Endothelial cell of umbilical vein (primary cell): ENCODE measurements around the gene PFKP. TPM values are rescaled to one million over a fixed set of nuclear protein-coding genes. Genes with fewer than 3 reads are reported as not detected.

Experiments
- BruUV-seq: library from RNA; stranded (reverse); fragments of 400-500 nt; replicated peaks from 2 replicates; lab custom pipeline; 2021; lab: Mats Ljungman, UMichigan
- CTCF ChIA-PET: fragments of 300-600, 350-600 bp; sonication (Branson Sonifier 250); formaldehyde crosslinking; loops from one replicate; lab custom pipeline; 2021; ENCODE audit warnings: antibody characterized with exemption, inconsistent platforms; lab: Charles Lee
- POLR2A ChIA-PET: fragments of 300-600, 350-600 bp; sonication (Branson Sonifier 250); formaldehyde crosslinking; loops from one replicate; lab custom pipeline; 2021; ENCODE audit warnings: antibody characterized with exemption, inconsistent platforms; lab: Charles Lee
- DNase-seq: peaks from one replicate; pipeline ENCODE4 v3.0.0-alpha.2; 2011; ENCODE audit warnings: low read depth, low spot score
- FAIRE-seq: peaks from 2 replicates; lab custom pipeline; 2011; peaks lifted over from hg19 to GRCh38; lab: Jason Lieb, UNC
- H2AFZ ChIP-seq: 2 replicates; pipeline ENCODE4 v1.6.0; 2012; ENCODE audit warnings: low read depth, low read length, control low read depth, inconsistent platforms
- H3K27ac ChIP-seq: 2 replicates; pipeline ENCODE4 v1.5.1; 2011; ENCODE audit warnings: low read depth, mild to moderate bottlenecking, control low read depth, low read length, moderate library complexity; ENCODE audit not compliant: insufficient read depth
- H3K27me3 ChIP-seq, 2 experiments: 2 replicates each; pipeline versions ENCODE4 v1.6.0 to v1.6.1; 2011; ENCODE audit warnings: low read length in 2 of 2, mixed read lengths in 1 of 2; ENCODE audit not compliant: control insufficient read depth in 2 of 2, insufficient read depth in 2 of 2
- H3K36me3 ChIP-seq, 2 experiments: 2 replicates in 1 of 2; 3 replicates in 1 of 2; pipeline ENCODE4 v1.5.1; 2011; ENCODE audit warnings: low read length in 2 of 2, mild to moderate bottlenecking in 1 of 2, moderate library complexity in 1 of 2; ENCODE audit not compliant: control insufficient read depth in 2 of 2, insufficient read depth in 2 of 2; ENCODE audit errors: extremely low read depth in 1 of 2
- H3K4me1 ChIP-seq: 3 replicates; pipeline ENCODE4 v1.5.1; 2011; ENCODE audit warnings: mild to moderate bottlenecking, low read length; ENCODE audit not compliant: control insufficient read depth, insufficient read depth; ENCODE audit errors: extremely low read depth
- H3K4me2 ChIP-seq: 2 replicates; pipeline ENCODE4 v1.6.1; 2011; ENCODE audit warnings: low read length, control low read depth, mixed read lengths; ENCODE audit not compliant: insufficient read depth
- H3K4me3 ChIP-seq, 3 experiments: fragments of 200-600 bp in 1 of 3; sonication (generic), shearing (Covaris generic) in 1 of 3; replicated peaks in 1 of 3; 2 replicates each; pipeline ENCODE4 v1.5.1; 2011 to 2016; ENCODE audit warnings: control low read depth in 3 of 3, low read length in 3 of 3, mild to moderate bottlenecking in 2 of 3, inconsistent platforms in 1 of 3, low read depth in 1 of 3, moderate library complexity in 1 of 3; ENCODE audit not compliant: insufficient read depth in 1 of 3
- H3K79me2 ChIP-seq: 2 replicates; pipeline ENCODE4 v1.6.0; 2012; ENCODE audit warnings: low read length, inconsistent platforms; ENCODE audit not compliant: control insufficient read depth, insufficient read depth
- H3K9ac ChIP-seq: replicated peaks from 2 replicates; pipeline ENCODE3; 2011; ENCODE audit warnings: low read length, control low read depth; ENCODE audit not compliant: insufficient read depth; ENCODE audit errors: extremely low read depth
- H3K9me1 ChIP-seq: replicated peaks from 3 replicates; pipeline ENCODE4 v1.6.0; 2011; ENCODE audit warnings: mild to moderate bottlenecking, low read length; ENCODE audit not compliant: control insufficient read depth, insufficient read depth; ENCODE audit errors: extremely low read depth
- H3K9me3 ChIP-seq: replicated peaks from 2 replicates; pipeline ENCODE4 v1.5.1; 2012; ENCODE audit warnings: low read length, inconsistent platforms; ENCODE audit not compliant: control insufficient read depth, insufficient read depth
- H4K20me1 ChIP-seq: replicated peaks from 2 replicates; pipeline ENCODE3; 2011; ENCODE audit warnings: mild to moderate bottlenecking, low read length; ENCODE audit not compliant: control insufficient read depth, insufficient read depth; ENCODE audit errors: extremely low read depth
- EZH2 ChIP-seq: IDR thresholded peaks from 2 replicates; pipeline ENCODE4 v1.6.1; 2012; ENCODE audit warnings: borderline replicate concordance, low read depth, mild to moderate bottlenecking, moderate library complexity, low read length, inconsistent platforms; ENCODE audit not compliant: severe bottlenecking
- FOS ChIP-seq: IDR thresholded peaks from 2 replicates; pipeline ENCODE4 v1.6.1; 2011; ENCODE audit warnings: mild to moderate bottlenecking, low read length, moderate library complexity, borderline replicate concordance; ENCODE audit not compliant: insufficient read depth
- GATA2 ChIP-seq: IDR thresholded peaks from 2 replicates; pipeline ENCODE4 v1.7.0; 2011; ENCODE audit warnings: low read depth, mild to moderate bottlenecking, moderate library complexity, mixed read lengths, low read length; ENCODE audit not compliant: insufficient read length, insufficient read depth
- JUN ChIP-seq: IDR thresholded peaks from 2 replicates; pipeline ENCODE4 v1.6.1; 2011; ENCODE audit warnings: borderline replicate concordance, low read depth; ENCODE audit not compliant: insufficient read length, insufficient read depth
- MYC ChIP-seq: IDR thresholded peaks from one replicate; pipeline ENCODE4 v1.6.1; 2011; ENCODE audit warnings: mild to moderate bottlenecking, low read depth, low read length
- POLR2A ChIP-seq: IDR thresholded peaks from 2 replicates; pipeline ENCODE4 v1.6.1; 2012; ENCODE audit warnings: low read depth, mild to moderate bottlenecking, control low read depth, low read length
- POLR2AphosphoS5 ChIP-seq: IDR thresholded peaks from 2 replicates; pipeline ENCODE4 v1.6.1; 2012; ENCODE audit warnings: low read depth, mild to moderate bottlenecking, control low read depth, low read length, moderate library complexity; ENCODE audit not compliant: insufficient read depth
- dilution Hi-C: fragments of 300-500 bp; cut with MboI; formaldehyde crosslinking; loops from one replicate; pipeline ENCODE4 v1.15.0; 2019; ENCODE audit warnings: low sequenced_read_pairs; ENCODE audit not compliant: extremely low pct_ligation_motif_present
- intact Hi-C: fragments of 100-400 bp; cut with micrococcal nuclease; formaldehyde crosslinking; loops from one replicate; pipeline ENCODE4 v1.10.0; 2022
- polyA plus RNA-seq, 4 experiments: library from polyadenylated mRNA; depleted of rRNA in 3 of 4; stranded (reverse) in 3 of 4; unstranded in 1 of 4; fragments of >200 nt; gene quantifications; 2 replicates each; pipeline versions ENCODE4 v1.2.1 to v1.2.3, GENCODE V29; 2011 to 2012; ENCODE audit warnings: missing spikeins in 1 of 4
- total RNA-seq: library from RNA; stranded (reverse); gene quantifications from 2 replicates; pipeline ENCODE4 v1.2.3, GENCODE V29; 2021
- TF ChIP-seq, protein P1 (sequence below), 2 donors: IDR thresholded peaks; 1 replicate in 1 of 2; 2 replicates in 1 of 2; pipeline ENCODE4 v1.5.1; 2011; ENCODE audit warnings: low read length in 2 of 2, mild to moderate bottlenecking in 2 of 2, moderate library complexity in 2 of 2, control low read depth in 1 of 2, inconsistent platforms in 1 of 2, low read depth in 1 of 2; ENCODE audit not compliant: insufficient read depth in 1 of 2; ENCODE audit errors: extremely low read depth in 1 of 2
- TF ChIP-seq, protein P2 (sequence below): IDR thresholded peaks from 2 replicates; pipeline ENCODE4 v1.6.1; 2011; ENCODE audit not compliant: insufficient read depth, insufficient read length

The PFKP gene
- total and polyA plus RNA-seq, 2 donors (not counting 3 experiments of a cell fraction or from before 2014, with no cell fraction given) = 185 to 359 TPM

DNA sequence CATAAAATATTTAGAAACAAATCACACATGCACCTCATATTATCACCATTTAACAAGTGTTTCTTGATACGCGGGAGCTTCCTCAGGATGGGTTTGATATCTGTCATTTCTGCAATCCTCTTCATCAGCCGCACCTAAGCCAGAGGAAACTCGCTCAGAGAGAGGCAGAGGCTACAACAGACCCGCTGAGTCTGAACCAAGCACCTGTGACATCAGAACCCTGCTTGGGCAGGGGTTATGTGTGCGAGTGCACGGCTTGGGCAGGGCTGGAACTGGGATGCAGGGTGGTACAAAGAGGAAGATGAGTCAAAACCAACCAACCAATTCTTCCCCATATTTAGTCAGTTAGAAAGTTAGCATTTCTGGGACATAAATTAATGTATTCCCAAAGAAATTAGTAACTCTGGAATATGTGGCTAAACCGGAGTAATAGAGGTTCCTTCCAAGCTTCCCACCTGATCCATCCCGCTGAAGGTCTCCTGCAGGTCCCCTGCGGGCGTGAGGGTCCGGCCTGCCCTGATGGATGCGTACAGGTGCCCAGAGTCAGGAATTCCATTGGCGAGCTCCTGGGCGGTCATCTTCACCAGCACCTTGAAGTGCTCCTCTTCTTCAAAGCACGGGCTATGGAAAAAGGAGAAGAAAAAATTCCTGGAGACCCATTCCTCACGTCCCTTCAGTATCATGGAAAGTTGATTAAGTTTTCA is 79.9 kb downstream of the PFKP start:
- ChIA-PET POLR2A (no interaction called here), CTCF (no interaction called here)
- Histone ChIP-seq H3K9me1 (no peaks in the 10 kb centered on the region), H3K79me2 (no peaks in the 10 kb centered on the region), H3K9me3 (no peaks in the 10 kb centered on the region), H3K4me2 (no peak overlapping the region), H4K20me1 (no peaks in the 10 kb centered on the region), H3K36me3 (peaks cover 43 to 61% of the 10 kb centered on the region in 2 experiments), H3K27ac (no peak overlapping the region), H3K4me3 (no peak overlapping the region), H3K27me3 (no peaks in the 10 kb centered on the region), H2AFZ (no peak overlapping the region), H3K9ac (no peak overlapping the region), H3K4me1 (no peaks in the 10 kb centered on the region)
- intact Hi-C loops = no loop called here
- FAIRE-seq (no peak), DNase-seq (no peak)
- dilution Hi-C loops = no loop called here
- no peak for TF ChIP-seq POLR2AphosphoS5
- no peak for TF ChIP-seq FOS
- no peak for TF ChIP-seq JUN
- no peak for TF ChIP-seq EZH2
- TF ChIP-seq POLR2A = no peak
- TF ChIP-seq MYC = no peak
- TF ChIP-seq, protein P1, sequence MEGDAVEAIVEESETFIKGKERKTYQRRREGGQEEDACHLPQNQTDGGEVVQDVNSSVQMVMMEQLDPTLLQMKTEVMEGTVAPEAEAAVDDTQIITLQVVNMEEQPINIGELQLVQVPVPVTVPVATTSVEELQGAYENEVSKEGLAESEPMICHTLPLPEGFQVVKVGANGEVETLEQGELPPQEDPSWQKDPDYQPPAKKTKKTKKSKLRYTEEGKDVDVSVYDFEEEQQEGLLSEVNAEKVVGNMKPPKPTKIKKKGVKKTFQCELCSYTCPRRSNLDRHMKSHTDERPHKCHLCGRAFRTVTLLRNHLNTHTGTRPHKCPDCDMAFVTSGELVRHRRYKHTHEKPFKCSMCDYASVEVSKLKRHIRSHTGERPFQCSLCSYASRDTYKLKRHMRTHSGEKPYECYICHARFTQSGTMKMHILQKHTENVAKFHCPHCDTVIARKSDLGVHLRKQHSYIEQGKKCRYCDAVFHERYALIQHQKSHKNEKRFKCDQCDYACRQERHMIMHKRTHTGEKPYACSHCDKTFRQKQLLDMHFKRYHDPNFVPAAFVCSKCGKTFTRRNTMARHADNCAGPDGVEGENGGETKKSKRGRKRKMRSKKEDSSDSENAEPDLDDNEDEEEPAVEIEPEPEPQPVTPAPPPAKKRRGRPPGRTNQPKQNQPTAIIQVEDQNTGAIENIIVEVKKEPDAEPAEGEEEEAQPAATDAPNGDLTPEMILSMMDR (IDR thresholded peaks at IDR 0.05; ENCODE audit: extremely low read depth in 1 of 2, insufficient read depth in 1 of 2, low read depth in 1 of 2, low read length in 2 of 2) = no peak
- TF ChIP-seq GATA2 = no peak
- TF ChIP-seq, protein P2, sequence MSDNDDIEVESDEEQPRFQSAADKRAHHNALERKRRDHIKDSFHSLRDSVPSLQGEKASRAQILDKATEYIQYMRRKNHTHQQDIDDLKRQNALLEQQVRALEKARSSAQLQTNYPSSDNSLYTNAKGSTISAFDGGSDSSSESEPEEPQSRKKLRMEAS = no peak
- TSS peak; percentile 29 for BruUV-seq
